Measurements from ENCODE around the gene SIAH1. TPM values are rescaled to one million over a fixed set of nuclear protein-coding genes. Genes with fewer than 3 reads are reported as not detected.
A peak's percentile ranks its signal among the peaks of the same experiment; 100 is the strongest.
"Not testable (repeated sequence)": the region's sequence is repeated elsewhere in the genome, so short reads cannot be mapped to it uniquely, and the experiment has no call there.

Gene SIAH1
- polyA plus RNA-seq, 4 donors = 46.7 to 57.2 (median 49.2) TPM

DNA sequence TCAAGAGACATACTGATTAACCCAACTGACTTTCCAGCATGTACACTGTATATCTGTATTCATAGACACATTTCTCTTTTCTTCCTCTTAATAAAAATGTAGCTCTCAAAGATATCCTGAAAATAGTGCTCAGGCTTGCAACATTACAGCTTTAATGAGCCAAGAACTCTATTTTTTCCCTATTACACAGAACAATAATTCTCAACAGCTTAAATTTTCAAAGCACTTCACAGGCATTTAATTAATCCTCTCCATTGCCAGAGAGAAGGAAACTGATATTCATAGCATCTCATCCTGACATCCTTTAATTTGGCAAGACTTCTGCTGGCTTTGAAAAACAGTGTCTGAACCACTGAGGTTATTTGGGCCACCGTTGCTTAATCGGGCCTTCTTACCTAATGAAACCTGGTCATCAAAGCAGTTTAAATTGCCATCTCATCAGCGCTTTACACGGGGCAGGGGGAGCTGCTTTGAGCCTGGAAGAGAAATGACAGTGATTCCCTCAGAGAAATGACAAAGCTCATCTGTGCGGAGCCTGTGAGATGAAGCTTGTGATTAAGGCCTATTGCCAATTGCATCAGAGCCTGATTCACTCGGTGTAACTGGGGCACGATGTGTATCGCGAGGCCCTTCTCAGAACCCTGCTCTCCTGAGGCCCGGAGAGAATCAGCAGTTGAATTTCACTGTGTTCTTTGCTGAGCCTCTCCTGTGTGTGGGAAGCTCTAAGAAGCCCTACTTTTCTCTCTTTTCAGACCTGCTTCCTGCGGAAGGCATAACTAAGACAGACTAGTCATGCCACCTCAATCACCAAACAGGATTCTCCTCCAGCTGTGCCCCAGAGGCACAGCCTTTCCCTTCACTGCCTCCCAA is 8.5 kb upstream of the SIAH1 start:
- no peak for DNase-seq (ENCODE audit: low read depth in 4 of 4, low spot score in 3 of 4)

DNA sequence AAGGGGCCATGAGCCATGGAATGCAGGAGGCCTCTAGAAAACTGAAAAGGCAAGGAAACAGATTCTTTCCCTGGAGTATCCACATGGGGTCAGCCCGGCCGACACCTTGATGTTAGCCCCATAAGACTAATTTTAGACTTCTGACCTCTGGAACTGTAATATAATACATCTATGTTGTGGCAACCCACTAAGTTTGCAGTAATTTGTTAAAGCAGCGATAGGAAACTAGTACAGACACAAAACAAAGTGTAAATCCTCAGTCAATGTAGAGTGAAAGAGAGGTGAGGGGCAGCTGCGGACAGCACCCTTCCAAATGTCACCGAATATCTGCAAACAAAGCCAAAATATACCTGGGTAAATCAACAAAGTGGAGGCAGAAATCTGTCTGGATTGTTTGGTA is 7.2 kb upstream of the SIAH1 start:
- DNase-seq (ENCODE audit: low read depth in 4 of 4, low spot score in 3 of 4) = no peak

DNA sequence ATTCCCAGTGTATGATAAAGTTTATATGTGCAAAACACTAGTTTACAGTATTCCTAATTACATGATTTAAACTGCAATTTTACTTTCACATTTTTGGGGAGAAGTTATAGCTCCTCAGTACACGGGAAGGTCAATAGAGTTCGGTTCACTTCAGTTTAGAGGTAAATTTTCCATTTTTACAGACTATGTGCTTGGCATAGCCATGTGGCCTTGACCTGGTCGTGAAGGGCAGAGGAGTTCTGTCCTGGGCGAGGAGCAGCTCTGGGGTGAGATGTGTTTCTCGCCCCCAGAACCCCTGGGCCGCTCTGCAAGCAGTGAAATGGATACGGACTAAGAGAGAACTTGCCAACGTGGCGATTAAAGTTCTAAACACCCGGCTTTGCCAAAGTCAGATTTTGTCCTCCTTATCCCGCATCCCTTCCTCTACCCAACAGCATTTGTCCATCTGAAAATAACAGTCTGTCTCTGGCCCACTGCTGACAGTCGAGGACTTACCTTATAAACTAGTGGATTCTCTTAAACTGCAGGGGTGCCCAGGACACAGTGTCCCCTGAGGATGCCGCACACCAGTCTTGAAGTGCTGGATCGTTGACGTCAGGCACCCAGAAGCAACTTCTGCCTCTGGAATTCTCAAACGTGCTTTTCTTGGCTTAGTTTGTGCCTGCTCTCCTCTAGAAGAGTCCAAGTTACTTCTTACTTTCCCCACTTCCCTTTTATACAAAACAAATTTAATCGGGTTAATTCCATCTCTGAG is 1.5 kb upstream of the SIAH1 start:
- DNase-seq (ENCODE audit: low read depth in 4 of 4, low spot score in 3 of 4) = no peak

- peak in 2 of 4 donors; percentile 31 to 46 for DNase-seq (ENCODE audit: low read depth in 4 of 4, low spot score in 3 of 4)
Observed at GRCh38 chr16:48384520-48385252, 527 bp downstream of the SIAH1 start.

DNA sequence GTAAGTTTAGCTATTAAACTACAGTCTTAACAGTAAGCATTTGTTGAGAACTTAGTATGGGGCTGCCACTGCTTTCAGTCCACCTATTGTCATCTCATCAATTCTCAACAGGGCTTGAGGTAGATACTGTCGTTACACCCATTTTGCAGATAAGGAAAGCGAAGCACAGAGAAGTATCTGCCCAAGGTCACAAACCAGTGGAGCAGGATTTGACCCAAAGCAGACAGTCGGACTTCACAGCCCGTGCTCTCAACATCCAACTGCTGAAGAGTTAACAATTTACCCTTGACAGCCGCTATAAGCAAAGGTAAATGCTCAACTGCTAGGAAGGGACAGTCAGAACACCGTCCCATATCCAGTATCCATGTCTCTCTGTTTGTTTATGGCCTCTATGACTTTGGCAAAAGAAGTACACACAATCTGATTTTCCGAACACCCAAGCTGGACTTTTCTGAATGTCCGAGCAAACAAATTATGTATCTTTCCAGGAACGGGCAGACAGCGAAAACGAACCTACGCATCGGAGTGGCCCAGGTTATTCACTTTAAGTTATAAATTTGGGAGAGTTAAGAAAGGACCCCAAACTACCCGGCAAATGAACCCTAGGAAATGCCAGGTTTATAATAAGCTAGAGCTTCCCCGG is 1.2 kb downstream of the SIAH1 start:
- peak in 2 of 4 donors; percentile 36 to 40 for DNase-seq (ENCODE audit: low read depth in 4 of 4, low spot score in 3 of 4)

DNA sequence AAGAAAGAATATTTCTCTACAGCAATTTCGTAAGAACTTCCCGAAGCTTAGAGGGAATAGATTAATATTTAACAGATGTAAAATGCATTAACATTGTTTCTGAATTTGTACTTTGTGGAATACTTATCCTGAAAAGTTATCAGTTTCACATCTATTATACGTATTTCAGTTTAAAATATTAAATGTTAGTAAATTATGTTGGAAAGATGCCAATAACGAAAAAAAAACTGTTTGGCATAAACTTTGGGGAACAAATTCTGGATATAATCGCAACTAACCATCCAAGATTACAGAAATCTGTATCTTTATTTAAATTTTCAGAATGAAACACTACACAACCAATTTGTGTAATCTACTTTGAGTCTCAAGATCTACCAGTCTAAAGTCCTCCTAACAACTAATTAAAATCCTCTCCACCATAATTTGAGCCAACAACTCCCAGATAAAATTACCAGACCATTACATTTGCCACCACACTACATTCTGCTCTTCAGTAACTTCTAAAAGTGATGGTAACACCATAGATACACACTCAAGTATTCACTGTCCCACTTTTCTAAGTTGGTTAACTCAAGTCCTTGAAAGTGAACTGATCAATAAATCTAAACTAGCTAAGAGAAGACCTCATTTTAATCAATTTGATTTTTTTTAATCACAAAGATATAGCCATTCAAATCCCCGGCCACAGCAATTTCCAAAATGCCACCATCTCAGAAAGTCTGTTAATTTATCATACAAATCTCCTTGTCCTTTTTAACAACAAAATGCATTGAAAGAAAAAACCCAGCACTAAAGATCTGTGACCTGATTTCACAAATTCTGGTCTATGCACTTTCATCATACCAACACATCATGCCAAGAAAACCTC is 2.0 kb downstream of the SIAH1 start:
- no peak for DNase-seq (ENCODE audit: low read depth in 4 of 4, low spot score in 3 of 4)

DNA sequence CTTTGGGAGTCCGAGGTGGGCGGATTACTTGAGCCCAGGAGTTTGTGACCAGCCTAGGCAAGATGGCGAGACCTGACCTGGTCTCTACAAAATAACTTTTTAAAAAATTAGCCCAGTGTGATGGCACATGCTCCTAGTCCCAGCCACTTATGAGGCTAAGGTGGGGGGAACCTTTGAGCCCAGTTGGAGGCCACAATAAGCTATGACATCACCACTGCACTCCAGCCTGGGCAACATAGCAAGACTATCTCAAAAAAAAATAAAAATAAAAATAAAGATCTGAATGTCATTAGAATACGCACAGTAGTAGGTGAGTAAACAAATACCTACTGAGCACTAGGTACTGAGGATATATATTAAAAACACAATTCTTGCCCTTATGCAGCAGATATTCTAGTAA is 3.1 kb downstream of the SIAH1 start:
- no peak for DNase-seq (ENCODE audit: low read depth in 4 of 4, low spot score in 3 of 4)

GRCh38 chr16:48381201-48381600 is 4.0 kb downstream of the SIAH1 start:
- no peak for DNase-seq (ENCODE audit: low read depth in 4 of 4, low spot score in 3 of 4)

- no peak for DNase-seq (ENCODE audit: low read depth in 4 of 4, low spot score in 3 of 4)
Observed at GRCh38 chr16:48378836-48379235, 6.4 kb downstream of the SIAH1 start.

- DNase-seq (ENCODE audit: low read depth in 4 of 4, low spot score in 3 of 4) = no peak
Observed at GRCh38 chr16:48378276-48378675, 6.9 kb downstream of the SIAH1 start.

GRCh38 chr16:48377301-48377700 is 7.9 kb downstream of the SIAH1 start:
- not testable (repeated sequence) for DNase-seq (ENCODE audit: low read depth in 4 of 4, low spot score in 3 of 4)

- no peak for DNase-seq (ENCODE audit: low read depth in 4 of 4, low spot score in 3 of 4)
Observed at GRCh38 chr16:48374255-48374654, 11.0 kb downstream of the SIAH1 start.

DNA sequence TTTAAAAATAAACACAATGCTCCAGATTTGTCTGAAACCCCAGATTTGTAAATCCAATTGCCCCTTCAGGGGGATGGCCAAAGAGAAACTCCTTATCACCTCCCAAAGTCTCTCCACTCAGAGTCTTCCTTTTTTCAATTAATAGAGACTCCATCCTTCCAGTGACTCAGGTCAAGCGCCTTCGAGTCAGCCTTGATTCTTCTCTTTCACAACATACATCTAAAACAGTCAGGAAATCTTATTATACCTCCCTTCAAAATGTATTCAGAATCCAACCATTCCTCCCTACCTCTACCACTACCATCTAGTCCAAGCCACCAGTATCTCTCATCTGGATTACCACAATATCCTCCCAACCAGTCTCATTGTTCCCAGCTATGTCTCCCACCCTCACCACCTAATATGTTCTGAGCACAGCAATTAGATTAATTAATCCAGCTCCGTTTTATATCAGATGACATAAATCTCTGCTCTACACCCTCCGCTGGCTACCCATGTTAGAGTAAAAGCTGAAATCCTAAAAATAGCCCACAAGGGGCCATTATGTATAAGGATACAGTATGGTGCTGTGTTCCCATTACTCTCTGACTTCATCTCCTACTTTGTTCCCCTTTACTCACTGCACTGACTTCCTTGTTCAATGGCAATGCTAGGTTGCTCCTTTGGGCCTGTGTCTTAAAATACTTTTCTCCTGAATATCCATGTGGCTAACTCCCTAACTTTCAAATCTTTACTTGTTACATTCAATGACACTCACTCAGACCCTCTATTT is 11.8 kb downstream of the SIAH1 start:
- no peak for DNase-seq (ENCODE audit: low read depth in 4 of 4, low spot score in 3 of 4)

DNA sequence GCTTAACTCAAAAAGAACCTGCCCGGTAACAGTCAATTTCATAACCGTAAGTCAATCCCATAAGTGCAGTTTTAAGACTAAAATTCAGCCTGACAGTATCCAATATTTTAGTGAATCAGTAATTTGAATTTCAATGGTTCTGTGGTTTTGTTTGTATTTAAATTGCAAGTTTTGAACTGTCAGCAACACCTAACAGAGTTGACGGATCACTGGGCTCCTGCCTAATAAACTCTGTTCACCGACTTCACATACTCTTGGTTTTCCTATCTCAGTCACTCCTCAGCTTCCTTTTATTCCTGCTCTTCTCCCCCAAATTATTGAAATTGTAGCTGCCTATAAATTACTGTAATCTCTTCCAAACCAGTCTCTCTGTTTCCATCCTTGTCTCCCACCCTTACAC is 12.5 kb downstream of the SIAH1 start:
- no peak for DNase-seq (ENCODE audit: low read depth in 4 of 4, low spot score in 3 of 4)

DNA sequence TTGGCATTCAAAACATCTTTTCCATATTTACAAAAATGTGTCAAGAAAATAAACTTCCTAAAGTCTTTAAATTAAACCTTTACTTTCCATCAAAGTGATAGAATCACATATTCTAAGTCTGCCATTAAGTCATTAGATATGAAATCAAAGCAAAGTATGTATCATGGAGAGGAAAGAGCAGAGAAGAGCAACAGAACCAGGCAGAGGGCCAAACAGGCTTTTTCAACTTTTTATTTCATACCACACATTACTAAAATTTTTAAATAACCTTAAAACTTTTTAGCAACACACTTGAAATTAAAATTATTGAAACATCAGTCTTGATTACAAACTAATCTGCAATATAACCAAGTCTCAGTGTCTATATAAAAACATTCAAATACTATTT is 13.8 kb downstream of the SIAH1 start:
- no peak for DNase-seq (ENCODE audit: low read depth in 4 of 4, low spot score in 3 of 4)

DNA sequence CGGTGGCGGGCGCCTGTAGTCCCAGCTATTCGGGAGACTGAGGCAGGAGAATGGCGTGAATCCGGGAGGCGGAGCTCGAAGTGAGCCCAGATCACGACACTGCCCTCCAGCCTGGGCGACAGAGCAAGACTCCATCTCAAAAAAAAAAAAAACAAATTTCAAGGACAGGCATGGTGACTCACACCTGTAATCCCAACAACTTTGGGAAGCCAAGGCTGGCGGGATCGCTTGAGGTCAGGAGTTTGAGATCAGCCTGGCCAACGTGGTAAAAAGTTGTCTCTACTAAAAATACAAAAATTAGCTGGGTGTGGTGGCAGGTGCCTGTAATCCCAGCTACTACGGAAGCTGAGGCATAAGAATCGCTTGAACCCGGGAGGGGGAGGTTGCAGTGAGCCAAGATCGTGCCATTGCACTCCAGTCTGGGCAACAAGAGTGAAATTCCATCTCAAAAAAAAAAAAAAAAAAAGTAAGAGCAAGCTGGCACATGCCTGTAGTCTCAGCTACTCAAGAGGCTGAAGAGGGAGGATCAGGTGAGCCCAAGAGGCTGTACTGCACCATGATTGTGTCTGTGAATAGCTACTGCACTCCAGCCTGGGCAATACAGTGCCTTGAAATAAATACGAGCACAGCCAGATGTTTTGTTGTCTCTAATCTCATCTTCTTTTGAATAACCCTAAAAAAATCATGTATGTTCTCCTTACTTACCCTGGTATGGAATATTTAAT is 14.4 kb downstream of the SIAH1 start:
- DNase-seq (ENCODE audit: low read depth in 4 of 4, low spot score in 3 of 4) = not testable (repeated sequence)

DNA sequence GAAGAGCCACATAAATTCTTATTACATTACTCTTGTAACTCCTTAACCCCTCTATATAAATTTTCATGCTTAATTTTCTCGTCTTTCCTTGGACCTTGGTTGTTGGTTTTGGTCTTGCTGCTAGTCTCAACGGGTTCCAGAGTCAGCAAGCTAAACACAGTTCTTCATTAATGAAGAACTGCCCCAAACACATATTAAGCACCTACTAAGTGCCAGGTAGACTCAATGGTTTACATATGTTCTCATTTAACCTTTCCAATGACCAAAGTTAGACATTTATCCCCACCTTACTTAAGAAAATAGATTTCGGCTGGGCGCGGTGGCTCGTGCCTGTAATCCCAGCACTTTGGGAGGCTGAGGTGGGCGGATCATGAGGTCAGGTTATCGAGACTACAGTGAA is 15.0 kb downstream of the SIAH1 start:
- DNase-seq (ENCODE audit: low read depth in 4 of 4, low spot score in 3 of 4) = no peak

GRCh38 chr16:48369765-48370164 is 15.4 kb downstream of the SIAH1 start:
- DNase-seq (ENCODE audit: low read depth in 4 of 4, low spot score in 3 of 4) = no peak
